Measurements from ENCODE around the gene IL17D.

GRCh38 chr13:20754009-20754408, 50.5 kb downstream of the IL17D start:
- no peak for TF ChIP-seq EZH2 (IDR thresholded peaks at IDR 0.05)
- TF ChIP-seq POLR2AphosphoS5 (IDR thresholded peaks at IDR 0.05; ENCODE audit: borderline replicate concordance, low read depth, low read length): no peak
- TF ChIP-seq FOXP2 (optimal IDR thresholded peaks at IDR 0.05; ENCODE audit: control extremely low read depth, extremely low read length, insufficient read depth): no peak
